Ishikawa (cell line): ENCODE data around the gene WDR48.

Source experiments
- CEBPB ChIP-seq: IDR thresholded peaks from 2 replicates; pipeline ENCODE4 v1.6.1; 2012
- CREB1 ChIP-seq: IDR thresholded peaks from 2 replicates; pipeline ENCODE4 v1.6.1; 2012; ENCODE audit warnings: low read depth
- EGR1 ChIP-seq: IDR thresholded peaks from 2 replicates; pipeline ENCODE4 v1.6.1; 2012
- EP300 ChIP-seq: IDR thresholded peaks from 2 replicates; pipeline ENCODE4 v1.6.1; 2012; ENCODE audit warnings: borderline replicate concordance
- FOXM1 ChIP-seq: IDR thresholded peaks from 2 replicates; pipeline ENCODE4 v1.6.1; 2012; ENCODE audit warnings: low read depth, borderline replicate concordance
- NFIC ChIP-seq: IDR thresholded peaks from 2 replicates; pipeline ENCODE4 v1.6.1; 2012
- RAD21 ChIP-seq: IDR thresholded peaks from 2 replicates; pipeline ENCODE4 v1.6.1; 2012; ENCODE audit warnings: low read depth
- TAF1 ChIP-seq: IDR thresholded peaks from 2 replicates; pipeline ENCODE4 v1.6.1; 2012; ENCODE audit warnings: low read depth, mild to moderate bottlenecking
- TCF12 ChIP-seq: IDR thresholded peaks from 2 replicates; pipeline ENCODE4 v1.6.1; 2012; ENCODE audit warnings: low read depth
- TEAD4 ChIP-seq: IDR thresholded peaks from 2 replicates; pipeline ENCODE4 v1.6.1; 2012
- USF1 ChIP-seq: IDR thresholded peaks from 2 replicates; pipeline ENCODE4 v1.6.1; 2012
- YY1 ChIP-seq: IDR thresholded peaks from 2 replicates; pipeline ENCODE4 v1.6.1; 2012; ENCODE audit warnings: low read depth
- ZBTB7A ChIP-seq: IDR thresholded peaks from 2 replicates; pipeline ENCODE4 v1.6.1; 2012; ENCODE audit warnings: low read depth
- TF ChIP-seq, protein P1 (sequence below): IDR thresholded peaks from 2 replicates; pipeline ENCODE4 v1.6.1; 2012; ENCODE audit warnings: low read depth, mild to moderate bottlenecking
- TF ChIP-seq, protein P2 (sequence below): IDR thresholded peaks from 2 replicates; pipeline ENCODE4 v1.6.1; 2012

Gene WDR48

DNA sequence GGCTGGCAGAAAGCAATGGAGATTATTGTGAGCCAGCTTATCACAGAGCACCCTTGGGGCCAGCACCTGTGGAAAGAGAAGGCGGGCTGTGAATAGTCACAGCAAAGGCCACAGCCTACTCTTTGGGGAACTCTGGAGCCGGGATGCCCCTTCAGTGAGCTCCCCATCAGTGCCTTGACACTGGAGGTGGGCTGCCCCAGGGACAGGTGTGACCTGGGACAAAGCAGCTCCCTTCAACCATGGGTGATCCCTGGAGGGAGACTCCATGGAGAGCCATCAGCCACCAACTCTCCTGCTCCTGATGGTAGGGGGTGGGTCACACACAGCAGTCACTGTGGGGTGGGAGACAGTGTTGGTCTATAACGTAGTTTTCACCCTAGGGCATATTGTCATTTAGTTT lies 61.5 kb downstream of the WDR48 start:
- TF ChIP-seq TAF1, result no peak
- TF ChIP-seq, protein P1, sequence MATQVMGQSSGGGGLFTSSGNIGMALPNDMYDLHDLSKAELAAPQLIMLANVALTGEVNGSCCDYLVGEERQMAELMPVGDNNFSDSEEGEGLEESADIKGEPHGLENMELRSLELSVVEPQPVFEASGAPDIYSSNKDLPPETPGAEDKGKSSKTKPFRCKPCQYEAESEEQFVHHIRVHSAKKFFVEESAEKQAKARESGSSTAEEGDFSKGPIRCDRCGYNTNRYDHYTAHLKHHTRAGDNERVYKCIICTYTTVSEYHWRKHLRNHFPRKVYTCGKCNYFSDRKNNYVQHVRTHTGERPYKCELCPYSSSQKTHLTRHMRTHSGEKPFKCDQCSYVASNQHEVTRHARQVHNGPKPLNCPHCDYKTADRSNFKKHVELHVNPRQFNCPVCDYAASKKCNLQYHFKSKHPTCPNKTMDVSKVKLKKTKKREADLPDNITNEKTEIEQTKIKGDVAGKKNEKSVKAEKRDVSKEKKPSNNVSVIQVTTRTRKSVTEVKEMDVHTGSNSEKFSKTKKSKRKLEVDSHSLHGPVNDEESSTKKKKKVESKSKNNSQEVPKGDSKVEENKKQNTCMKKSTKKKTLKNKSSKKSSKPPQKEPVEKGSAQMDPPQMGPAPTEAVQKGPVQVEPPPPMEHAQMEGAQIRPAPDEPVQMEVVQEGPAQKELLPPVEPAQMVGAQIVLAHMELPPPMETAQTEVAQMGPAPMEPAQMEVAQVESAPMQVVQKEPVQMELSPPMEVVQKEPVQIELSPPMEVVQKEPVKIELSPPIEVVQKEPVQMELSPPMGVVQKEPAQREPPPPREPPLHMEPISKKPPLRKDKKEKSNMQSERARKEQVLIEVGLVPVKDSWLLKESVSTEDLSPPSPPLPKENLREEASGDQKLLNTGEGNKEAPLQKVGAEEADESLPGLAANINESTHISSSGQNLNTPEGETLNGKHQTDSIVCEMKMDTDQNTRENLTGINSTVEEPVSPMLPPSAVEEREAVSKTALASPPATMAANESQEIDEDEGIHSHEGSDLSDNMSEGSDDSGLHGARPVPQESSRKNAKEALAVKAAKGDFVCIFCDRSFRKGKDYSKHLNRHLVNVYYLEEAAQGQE, result no peak
- TF ChIP-seq CEBPB, result no peak
- no peak for TF ChIP-seq TCF12
- TF ChIP-seq CREB1, result no peak

- TF ChIP-seq FOXM1 (no peak), ZBTB7A (no peak), USF1 (no peak), EP300 (no peak), TCF12 (no peak), YY1 (no peak), RAD21 (no peak), NFIC (no peak), TEAD4 (no peak), TAF1 (no peak), CREB1 (no peak), EGR1 (no peak), CEBPB (no peak)
- TF ChIP-seq, protein P1, result no peak
- TF ChIP-seq, protein P2, sequence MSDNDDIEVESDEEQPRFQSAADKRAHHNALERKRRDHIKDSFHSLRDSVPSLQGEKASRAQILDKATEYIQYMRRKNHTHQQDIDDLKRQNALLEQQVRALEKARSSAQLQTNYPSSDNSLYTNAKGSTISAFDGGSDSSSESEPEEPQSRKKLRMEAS, result no peak
Observed at GRCh38 chr3:39114456-39114855, 62.6 kb downstream of the WDR48 start.

DNA sequence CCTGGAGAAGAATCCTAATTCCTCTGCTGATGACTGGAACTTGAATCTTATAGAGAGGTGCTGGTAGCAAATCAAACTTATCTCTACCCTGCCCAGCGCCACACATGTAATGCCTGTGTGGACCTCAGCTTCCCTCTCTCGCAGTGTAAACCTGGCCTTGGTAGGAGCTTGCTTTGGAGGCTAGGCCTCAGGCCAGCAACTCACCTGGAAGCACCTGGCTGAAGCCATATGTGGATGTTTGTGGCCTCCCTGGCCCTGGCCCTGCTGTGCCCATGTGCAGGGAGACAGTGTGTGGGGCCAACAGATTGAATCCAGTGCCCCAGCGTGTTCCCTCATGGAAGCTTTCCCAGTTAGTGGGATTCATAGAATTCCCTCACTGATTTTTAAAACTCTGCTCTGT lies 64.1 kb downstream of the WDR48 start:
- TF ChIP-seq EGR1 (no peak), YY1 (no peak), FOXM1 (no peak), EP300 (no peak), USF1 (no peak), TCF12 (no peak), NFIC (no peak)

- TF ChIP-seq USF1 (no peak), NFIC (no peak), TCF12 (no peak), TEAD4 (no peak)
Observed at GRCh38 chr3:39118079-39118478, 66.3 kb downstream of the WDR48 start.

- TF ChIP-seq CREB1 (no peak), EGR1 (no peak), FOXM1 (no peak)
Observed at GRCh38 chr3:39118931-39119660, 67.3 kb downstream of the WDR48 start.

DNA sequence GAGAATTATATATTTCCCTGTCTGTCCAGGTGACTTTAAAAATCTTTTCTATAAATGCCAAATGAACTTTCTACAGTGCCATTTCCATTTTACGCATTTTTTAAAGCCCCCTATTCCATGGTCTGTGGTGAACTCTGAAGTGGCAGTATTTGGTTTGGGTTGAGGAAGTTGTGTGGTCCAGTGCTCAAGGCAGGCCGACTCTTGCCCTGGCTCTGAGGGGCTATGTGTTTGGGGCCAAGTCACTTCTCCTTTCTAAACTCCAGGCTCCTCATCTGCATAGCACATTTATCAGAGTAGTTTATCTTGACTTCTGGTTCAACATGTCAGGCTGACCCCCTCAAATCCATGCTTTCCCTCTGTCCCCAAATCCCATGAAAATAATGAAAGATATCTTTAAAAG lies 69.8 kb downstream of the WDR48 start:
- TF ChIP-seq YY1, result no peak
- TF ChIP-seq, protein P1, result no peak
- TF ChIP-seq CREB1, result no peak
- TF ChIP-seq RAD21, result no peak
- no peak for TF ChIP-seq TCF12
- TF ChIP-seq EGR1, result no peak
- TF ChIP-seq CEBPB, result no peak
- TF ChIP-seq, protein P2, result no peak
- TF ChIP-seq FOXM1, result no peak
- no peak for TF ChIP-seq ZBTB7A
- no peak for TF ChIP-seq TEAD4
- TF ChIP-seq EP300, result no peak
- TF ChIP-seq USF1, result no peak
- no peak for TF ChIP-seq TAF1
- no peak for TF ChIP-seq NFIC
